IMR-90 (cell line): ENCODE data around the gene ITPR2. TPM values are rescaled to one million over a fixed set of nuclear protein-coding genes. Genes with fewer than 3 reads are reported as not detected.

ENCODE experiments used
- ATAC-seq: fragments of 200-7000 bp; cut with Tn5 transposase; 2 replicates; pipeline ENCODE4 v1.9.1; 2020; ENCODE audit warnings: low read depth, mild to moderate bottlenecking, moderate library complexity
- BruUV-seq: library from RNA; stranded (reverse); fragments of 400-500 nt; replicated peaks from 2 replicates; lab custom pipeline; 2021; lab: Mats Ljungman, UMichigan
- CTCF ChIA-PET: fragments of 300-600 bp; formaldehyde crosslinking; extraction: SDS; loops from one replicate; lab custom pipeline; 2021; ENCODE audit warnings: antibody characterized with exemption; lab: Yijun Ruan, JAX
- POLR2A ChIA-PET: fragments of 300-600 bp; sonication (Branson Sonifier 250); formaldehyde crosslinking; loops from one replicate; lab custom pipeline; 2022; ENCODE audit warnings: antibody characterized with exemption; ENCODE audit not compliant: unreplicated experiment; lab: Charles Lee
- DNase-seq: peaks from one replicate; pipeline ENCODE4 v3.0.0; 2013
- H2AFZ ChIP-seq: replicated peaks from 2 replicates; pipeline ENCODE3; 2013; ENCODE audit warnings: low read length, mild to moderate bottlenecking; ENCODE audit not compliant: poor library complexity
- H2AK5ac ChIP-seq: 2 replicates; pipeline ENCODE4 v1.6.1; 2013; ENCODE audit warnings: low read depth, low read length, inconsistent platforms
- H2AK9ac ChIP-seq: replicated peaks from 2 replicates; pipeline ENCODE3; 2013; ENCODE audit warnings: mild to moderate bottlenecking, low read depth, low read length, moderate library complexity; ENCODE audit not compliant: poor library complexity
- H2BK120ac ChIP-seq: 2 replicates; pipeline ENCODE4 v1.6.1; 2013; ENCODE audit warnings: low read depth, low read length, inconsistent platforms
- H2BK15ac ChIP-seq: 3 replicates; pipeline ENCODE4 v1.6.1; 2013; ENCODE audit warnings: low read depth, low read length, inconsistent platforms
- H2BK20ac ChIP-seq: 2 replicates; pipeline ENCODE4 v1.6.1; 2013; ENCODE audit warnings: low read depth, mild to moderate bottlenecking, inconsistent platforms, low read length, moderate library complexity
- H2BK5ac ChIP-seq: 2 replicates; pipeline ENCODE4 v1.6.1; 2013; ENCODE audit warnings: mild to moderate bottlenecking, low read depth, low read length, inconsistent platforms; ENCODE audit not compliant: poor library complexity, severe bottlenecking
- H3K14ac ChIP-seq: replicated peaks from 2 replicates; pipeline ENCODE4 v1.6.1; 2013; ENCODE audit warnings: low read depth, low read length, inconsistent platforms
- H3K18ac ChIP-seq: 2 replicates; pipeline ENCODE4 v1.6.1; 2013; ENCODE audit warnings: low read depth, low read length, control low read depth
- H3K23ac ChIP-seq: 2 replicates; pipeline ENCODE4 v1.6.1; 2013; ENCODE audit warnings: low read depth, low read length, inconsistent platforms
- H3K27ac ChIP-seq: 2 replicates; pipeline ENCODE4 v1.5.1; 2013; ENCODE audit warnings: mild to moderate bottlenecking, control low read depth, low read length; ENCODE audit not compliant: insufficient read depth
- H3K27me3 ChIP-seq: 2 replicates; pipeline ENCODE4 v1.6.1; 2013; ENCODE audit warnings: low read length; ENCODE audit not compliant: control insufficient read depth, insufficient read depth
- H3K36me3 ChIP-seq: 2 replicates; pipeline ENCODE4 v1.6.1; 2013; ENCODE audit warnings: low read length, mixed read lengths; ENCODE audit not compliant: control insufficient read depth, insufficient read depth
- H3K4ac ChIP-seq: 2 replicates; pipeline ENCODE4 v1.6.1; 2013; ENCODE audit warnings: low read depth, low read length, inconsistent platforms
- H3K4me1 ChIP-seq: 2 replicates; pipeline ENCODE4 v1.6.1; 2013; ENCODE audit warnings: low read length, mixed read lengths; ENCODE audit not compliant: control insufficient read depth, insufficient read depth
- H3K4me2 ChIP-seq: 2 replicates; pipeline ENCODE4 v1.6.1; 2013; ENCODE audit warnings: low read depth, mild to moderate bottlenecking, control low read depth, low read length, moderate library complexity
- H3K4me3 ChIP-seq: 2 replicates; pipeline ENCODE4 v1.5.1; 2013; ENCODE audit warnings: low read depth, mild to moderate bottlenecking, control low read depth, low read length, moderate library complexity; ENCODE audit not compliant: insufficient read depth
- H3K56ac ChIP-seq: 2 replicates; pipeline ENCODE4 v1.6.1; 2013; ENCODE audit warnings: low read length, inconsistent platforms; ENCODE audit not compliant: insufficient read depth; ENCODE audit errors: extremely low read depth
- H3K79me1 ChIP-seq, 2 experiments: 2 replicates each; pipeline ENCODE4 v1.6.1; 2013; ENCODE audit warnings: low read length in 2 of 2, inconsistent platforms in 1 of 2, low read depth in 1 of 2
- H3K9ac ChIP-seq: 2 replicates; pipeline ENCODE4 v1.6.1; 2013; ENCODE audit warnings: low read depth, low read length, control low read depth
- H3K9me1 ChIP-seq: 2 replicates; pipeline ENCODE4 v1.6.1; 2013; ENCODE audit warnings: low read length, inconsistent platforms; ENCODE audit not compliant: insufficient read depth
- H3K9me3 ChIP-seq: 2 replicates; pipeline ENCODE4 v1.6.1; 2013; ENCODE audit warnings: low read length; ENCODE audit not compliant: control insufficient read depth, insufficient read depth
- H4K20me1 ChIP-seq: 2 replicates; pipeline ENCODE4 v1.6.1; 2013; ENCODE audit warnings: low read length, inconsistent platforms; ENCODE audit not compliant: insufficient read depth
- H4K5ac ChIP-seq: 2 replicates; pipeline ENCODE4 v1.6.1; 2013; ENCODE audit warnings: mild to moderate bottlenecking, low read depth, low read length, control low read depth
- H4K8ac ChIP-seq, 2 experiments: 2 replicates each; pipeline ENCODE4 v1.6.1; 2013; ENCODE audit warnings: low read depth in 2 of 2, low read length in 2 of 2, control low read depth in 1 of 2, inconsistent platforms in 1 of 2
- H4K91ac ChIP-seq: 2 replicates; pipeline ENCODE4 v1.6.1; 2013; ENCODE audit warnings: low read depth, low read length, inconsistent platforms; ENCODE audit not compliant: insufficient read depth
- BHLHE40 ChIP-seq: fragments of 150-350 bp; IDR thresholded peaks from 2 replicates; pipeline ENCODE4 v1.6.1; 2016; ENCODE audit warnings: mild to moderate bottlenecking, low read depth, low read length
- CHD1 ChIP-seq: IDR thresholded peaks from 2 replicates; pipeline ENCODE4 v1.6.1; 2012; ENCODE audit warnings: low read depth, low read length, improper control_type of control experiment
- FOS ChIP-seq: fragments of 150-350 bp; IDR thresholded peaks from 2 replicates; pipeline ENCODE4 v1.6.1; 2016; ENCODE audit warnings: low read depth, low read length
- MAFK ChIP-seq: IDR thresholded peaks from 2 replicates; pipeline ENCODE4 v1.6.1; 2012; ENCODE audit warnings: low read depth, low read length, improper control_type of control experiment
- MAZ ChIP-seq: IDR thresholded peaks from 2 replicates; pipeline ENCODE4 v1.6.1; 2012; ENCODE audit warnings: low read depth, mild to moderate bottlenecking, low read length, improper control_type of control experiment, moderate library complexity, borderline replicate concordance
- MXI1 ChIP-seq: IDR thresholded peaks from 2 replicates; pipeline ENCODE4 v1.6.1; 2012; ENCODE audit warnings: low read depth, mild to moderate bottlenecking, low read length, moderate library complexity, borderline replicate concordance
- POLR2A ChIP-seq: IDR thresholded peaks from 2 replicates; pipeline ENCODE4 v1.6.1; 2012; ENCODE audit warnings: mild to moderate bottlenecking, low read depth, low read length
- RAD21 ChIP-seq: IDR thresholded peaks from 2 replicates; pipeline ENCODE4 v1.6.1; 2012; ENCODE audit warnings: low read length, improper control_type of control experiment
- WGBS, 2 experiments: methylation state at CpG; one replicate each; pipeline versions ENCODE4 v1.1.5 to v1.1.7; 2013; ENCODE audit warnings: missing lambda C conversion rate in 2 of 2; ENCODE audit not compliant: insufficient read length in 1 of 2; ENCODE audit errors: extremely low coverage in 2 of 2; 5-methylcytosine and 5-hydroxymethylcytosine counted together
- dilution Hi-C: fragments of 300-500 bp; cut with HindIII; formaldehyde crosslinking; loops from one replicate; pipeline ENCODE4 v1.14.3; 2018; ENCODE audit warnings: low sequenced_read_pairs; ENCODE audit not compliant: unreplicated experiment
- in situ Hi-C: fragments of 300-500 bp; cut with MboI; formaldehyde crosslinking; loops from 3 replicates; pipeline ENCODE4 v1.14.3; 2019; ENCODE audit warnings: low sequenced_read_pairs, inconsistent platforms, mixed read lengths
- intact Hi-C: fragments of 100-400 bp; cut with micrococcal nuclease; formaldehyde crosslinking; loops from 2 replicates; pipeline ENCODE4 v1.10.0; 2022
- polyA plus RNA-seq, 3 experiments: library from polyadenylated mRNA; depleted of rRNA; stranded (reverse); fragments of >200 nt; gene quantifications; 2 replicates each; pipeline ENCODE4 v1.2.3, GENCODE V29; 2012; ENCODE audit warnings: low replicate concordance in 1 of 3
- total RNA-seq: library from RNA; depleted of rRNA; stranded (reverse); fragments of >200 nt; gene quantifications from 2 replicates; pipeline ENCODE4 v1.2.3, GENCODE V29; 2012
- TF ChIP-seq, protein P1 (sequence below): fragments of 150-350 bp; IDR thresholded peaks from 2 replicates; pipeline ENCODE4 v1.6.1; 2017; ENCODE audit warnings: mild to moderate bottlenecking, antibody characterized with exemption, low read length, low read depth

Gene ITPR2
- total and polyA plus RNA-seq, 2 of the 4 experiments (the other 2 are of a cell fraction): 1.2 to 9.0 TPM

DNA sequence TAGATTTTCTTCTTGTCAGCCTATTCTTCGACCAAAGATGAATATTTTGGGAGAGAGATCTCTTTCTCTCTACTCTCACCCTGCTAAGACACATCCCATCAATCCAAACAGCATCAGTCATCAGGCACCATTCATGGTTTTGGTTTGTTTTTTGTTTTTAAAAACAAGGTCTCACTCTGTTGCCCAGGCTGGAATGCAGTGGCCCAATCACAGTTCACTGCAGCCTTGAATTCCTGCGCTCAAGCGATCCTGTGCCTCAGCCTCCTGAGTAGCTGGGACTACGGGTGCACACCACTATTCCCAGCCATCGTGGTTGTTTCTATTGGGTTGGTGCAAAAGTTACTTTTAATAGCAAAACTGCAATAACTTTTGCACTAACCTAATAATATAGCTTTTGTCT lies 14.4 kb upstream of the ITPR2 start:
- no peaks in the 10 kb centered on the region for H3K9me1 ChIP-seq
- H3K9me3 ChIP-seq: no peaks in the 10 kb centered on the region
- no peak overlapping the region for H3K14ac ChIP-seq
- H3K36me3 ChIP-seq: no peaks in the 10 kb centered on the region
- peak overlapping the region; percentile 16; the same call in 1 of the 2 replicates for H3K23ac ChIP-seq
- no peak overlapping the region for H3K27ac ChIP-seq
- H2AFZ ChIP-seq: no peak overlapping the region
- H2BK15ac ChIP-seq: no peak overlapping the region
- no peak overlapping the region for H2AK5ac ChIP-seq
- no peaks in the 10 kb centered on the region for H3K79me1 ChIP-seq
- POLR2A ChIA-PET: no interaction called here
- intact Hi-C loops (no loop called here), in situ Hi-C loops (no loop called here), dilution Hi-C loops (no loop called here)
- 0 out of 2 replicates have a peak overlapping the region, but pooled peaks have one; percentile 44 for H4K5ac ChIP-seq
- BruUV-seq: no TSS peak
- H3K56ac ChIP-seq: no peak overlapping the region
- no peak for ATAC-seq
- no peak overlapping the region for H4K8ac ChIP-seq
- H3K4me3 ChIP-seq: no peak overlapping the region
- no peak overlapping the region for H3K9ac ChIP-seq
- no CpG with 5 or more reads among the region's 5 CpGs for WGBS, 2 experiments
- no peaks in the 10 kb centered on the region for H4K20me1 ChIP-seq
- TF ChIP-seq RAD21 (no peak), POLR2A (no peak), BHLHE40 (no peak), MAZ (no peak), CHD1 (no peak), MXI1 (no peak), FOS (no peak), MAFK (no peak)
- TF ChIP-seq, protein P1, sequence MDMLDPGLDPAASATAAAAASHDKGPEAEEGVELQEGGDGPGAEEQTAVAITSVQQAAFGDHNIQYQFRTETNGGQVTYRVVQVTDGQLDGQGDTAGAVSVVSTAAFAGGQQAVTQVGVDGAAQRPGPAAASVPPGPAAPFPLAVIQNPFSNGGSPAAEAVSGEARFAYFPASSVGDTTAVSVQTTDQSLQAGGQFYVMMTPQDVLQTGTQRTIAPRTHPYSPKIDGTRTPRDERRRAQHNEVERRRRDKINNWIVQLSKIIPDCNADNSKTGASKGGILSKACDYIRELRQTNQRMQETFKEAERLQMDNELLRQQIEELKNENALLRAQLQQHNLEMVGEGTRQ: no peak
- H3K4ac ChIP-seq: no peak overlapping the region
- H4K91ac ChIP-seq: no peak overlapping the region
- no peak overlapping the region for H3K4me2 ChIP-seq
- CTCF ChIA-PET: no interaction called here
- no peak overlapping the region for H2AK9ac ChIP-seq
- no peak overlapping the region for H2BK20ac ChIP-seq
- peaks cover 16% of the 10 kb centered on the region for H3K4me1 ChIP-seq
- DNase-seq: no peak
- peak overlapping the region; percentile 36; the same call in 1 of the 2 replicates for H2BK120ac ChIP-seq
- no peaks in the 10 kb centered on the region for H3K27me3 ChIP-seq
- 0 out of 2 replicates have a peak overlapping the region, but pooled peaks have one; percentile 9 for H3K18ac ChIP-seq
- H2BK5ac ChIP-seq: peak overlapping the region; percentile 13
